D721Med (cell line): Measurements from ENCODE around the gene GRPEL2.
"Not testable (repeated sequence)": the region's sequence is repeated elsewhere in the genome, so short reads cannot be mapped to it uniquely, and the experiment has no call there.

Experiments used
- DNase-seq: peaks from one replicate; pipeline ENCODE4 v3.0.0; 2011; ENCODE audit warnings: low spot score; ENCODE audit not compliant: insufficient read length
- FAIRE-seq: peaks from 2 replicates; lab custom pipeline; 2011; peaks lifted over from hg19 to GRCh38; lab: Jason Lieb, UNC
- CTCF ChIP-seq: IDR thresholded peaks from 2 replicates; pipeline ENCODE4 v1.5.1; 2012; ENCODE audit warnings: mild to moderate bottlenecking, control low read depth; ENCODE audit not compliant: insufficient read depth; ENCODE audit errors: missing control alignments

Gene GRPEL2

DNA sequence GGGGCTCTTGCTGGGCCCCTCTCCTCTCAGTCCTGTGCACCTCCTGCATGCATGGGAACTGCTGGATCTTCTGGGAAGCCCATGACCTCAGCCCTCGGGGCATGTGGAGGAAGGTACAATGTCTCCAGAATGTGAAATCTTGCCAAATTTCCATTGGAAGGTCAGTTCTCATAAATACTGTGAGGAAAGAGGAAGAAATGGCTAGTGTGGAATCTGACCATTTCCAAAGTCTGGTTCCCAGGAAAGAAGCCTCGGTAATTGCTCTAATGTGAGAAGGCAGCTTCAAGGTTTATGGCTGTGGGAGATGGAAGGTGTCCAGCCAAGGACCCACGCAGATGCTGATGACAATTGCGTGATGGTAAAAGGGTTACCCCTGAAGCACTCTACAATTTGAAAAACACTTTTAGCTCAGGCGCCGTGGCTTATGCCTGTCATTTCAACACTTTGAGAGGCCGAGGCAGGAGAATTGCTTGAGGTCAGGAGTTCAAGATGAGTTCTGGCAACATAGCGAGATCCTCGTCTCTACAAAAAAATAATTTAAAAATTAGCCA, 41.9 kb downstream of the GRPEL2 start:
- FAIRE-seq, result no peak
- no peak for DNase-seq

DNA sequence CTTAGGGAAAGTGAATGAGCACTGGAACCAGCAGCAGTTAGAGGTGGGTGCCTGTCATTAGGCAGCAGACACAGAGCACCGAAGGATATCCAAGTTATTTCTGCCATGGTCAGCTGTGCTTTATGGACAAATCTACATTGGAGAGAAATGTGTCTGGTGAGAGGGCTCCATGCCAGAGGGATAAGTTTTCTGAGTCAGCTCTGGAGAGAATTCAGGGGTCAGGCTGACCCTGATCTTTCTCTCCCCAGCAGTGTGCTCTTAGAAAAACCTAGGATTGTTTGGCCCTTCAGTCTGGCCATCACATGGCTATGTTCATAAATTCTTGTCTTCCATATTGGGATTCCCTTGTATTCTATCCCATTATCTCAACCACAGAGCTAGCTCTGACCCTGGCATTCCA, 42.7 kb downstream of the GRPEL2 start:
- no peak for DNase-seq
- no peak for TF ChIP-seq CTCF
- FAIRE-seq, result no peak

More for the DNA sequence above, 41.9 kb downstream of the GRPEL2 start:
- TF ChIP-seq CTCF, result no peak

- no peak for TF ChIP-seq CTCF
- DNase-seq, result no peak
- peak; percentile 16 for FAIRE-seq
Observed at GRCh38 chr5:149388498-149389190, 43.3 kb downstream of the GRPEL2 start.

- no peak for TF ChIP-seq CTCF
- DNase-seq (no peak), FAIRE-seq (peak; percentile 89)
Observed at GRCh38 chr5:149389552-149390495, 44.5 kb downstream of the GRPEL2 start.

GRCh38 chr5:149391076-149391475, 45.8 kb downstream of the GRPEL2 start:
- not testable (repeated sequence) for DNase-seq, FAIRE-seq

DNA sequence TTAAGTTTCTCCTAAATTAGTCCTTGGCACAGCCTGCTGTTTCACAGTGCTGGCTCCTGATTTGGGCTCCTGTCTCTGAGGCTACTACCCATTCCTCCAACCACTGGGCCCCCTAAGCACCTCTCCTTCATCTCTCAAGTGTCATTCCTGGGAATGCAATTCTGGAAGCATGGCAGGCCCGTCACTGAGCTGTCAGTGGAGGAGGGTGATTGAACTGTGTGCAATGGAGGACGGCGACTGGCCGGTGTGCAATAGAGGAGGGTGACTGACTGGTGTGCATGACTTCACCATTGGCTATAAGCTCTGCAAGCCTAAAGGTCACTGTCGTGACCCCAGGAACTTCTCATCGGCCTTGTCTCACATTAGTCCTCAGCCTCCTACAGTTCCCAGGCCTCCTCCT, 46.2 kb downstream of the GRPEL2 start:
- DNase-seq, result no peak
- FAIRE-seq, result no peak
- TF ChIP-seq CTCF, result no peak

DNA sequence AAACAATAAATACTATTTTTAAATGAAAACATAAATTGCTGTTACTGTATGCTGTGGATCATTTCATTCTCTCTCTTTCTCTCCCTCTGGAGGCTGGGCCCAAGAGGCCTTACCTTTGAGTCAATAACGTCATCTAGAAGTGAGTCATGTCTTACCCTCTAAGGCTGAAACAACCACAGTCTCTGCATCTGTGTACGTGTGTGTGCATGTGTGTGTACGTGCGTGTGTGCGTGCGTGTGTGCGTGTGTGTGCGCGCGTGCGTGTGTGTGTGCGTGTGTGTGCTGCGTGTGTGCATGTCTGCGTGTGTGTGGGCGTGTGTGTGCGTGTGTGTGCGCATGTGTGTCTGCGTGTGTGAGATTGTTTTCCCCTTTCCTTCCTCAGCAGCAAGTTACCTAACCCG, 47.4 kb downstream of the GRPEL2 start:
- TF ChIP-seq CTCF, result no peak
- DNase-seq, result no peak
- FAIRE-seq, result no peak

DNA sequence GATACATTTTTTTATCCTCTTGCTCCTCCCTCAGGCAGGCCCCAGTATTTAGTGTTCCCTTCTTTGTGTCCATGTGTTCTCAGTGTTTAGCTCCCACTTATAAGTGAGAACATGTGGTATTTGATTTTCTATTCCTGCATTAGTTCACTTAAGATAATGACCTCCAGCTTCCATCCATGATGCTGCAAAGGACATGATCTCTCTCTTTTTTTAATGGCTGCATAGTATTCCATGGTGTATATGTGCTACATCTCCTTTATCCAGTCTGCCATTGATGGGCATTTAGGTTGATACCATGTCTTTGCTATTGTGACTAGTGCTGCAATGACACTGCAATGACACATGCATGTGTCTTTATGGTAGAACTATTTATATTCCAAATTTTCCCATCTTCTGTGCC, 49.7 kb downstream of the GRPEL2 start:
- FAIRE-seq, DNase-seq: not testable (repeated sequence)
